Mucosa of gallbladder (tissue), 1 donor: ENCODE measurements around the gene MALL. TPM values are rescaled to one million over a fixed set of nuclear protein-coding genes. Genes with fewer than 3 reads are reported as not detected.
"Not testable (repeated sequence)": the region's sequence is repeated elsewhere in the genome, so short reads cannot be mapped to it uniquely, and the experiment has no call there.

Experiments
- DNase-seq: peaks from one replicate; pipeline ENCODE4 v3.0.0-alpha.2; 2020; ENCODE audit warnings: low spot score
- total RNA-seq: library from RNA; stranded (reverse); gene quantifications from one replicate; pipeline ENCODE4 v1.2.1, GENCODE V29; 2021
- donor health status: DM: no; HTN: no; CAD: no.

Gene MALL
- total RNA-seq, 1 donor from 2014 or later = 43.7 TPM

DNA sequence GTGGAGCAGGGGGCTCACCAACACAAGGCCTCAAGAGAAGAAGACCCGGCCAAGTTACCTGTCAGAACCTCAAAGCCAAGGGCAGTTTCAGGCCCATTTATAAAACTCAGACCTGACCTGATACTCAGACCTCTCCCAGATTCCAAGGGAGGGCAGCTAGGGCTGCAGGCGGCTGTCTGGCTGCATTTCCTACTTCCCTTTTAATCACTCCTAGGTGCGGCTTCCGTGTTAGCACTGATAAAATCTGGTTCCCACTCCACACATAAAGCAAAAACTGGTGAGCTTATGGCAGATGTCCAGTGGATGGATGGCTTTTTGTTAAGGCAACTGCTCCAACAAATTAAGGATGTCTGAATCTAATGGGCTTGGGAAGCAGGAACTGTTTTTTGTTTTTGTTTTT, 63.5 kb downstream of the MALL start:
- not testable (repeated sequence) for DNase-seq

DNA sequence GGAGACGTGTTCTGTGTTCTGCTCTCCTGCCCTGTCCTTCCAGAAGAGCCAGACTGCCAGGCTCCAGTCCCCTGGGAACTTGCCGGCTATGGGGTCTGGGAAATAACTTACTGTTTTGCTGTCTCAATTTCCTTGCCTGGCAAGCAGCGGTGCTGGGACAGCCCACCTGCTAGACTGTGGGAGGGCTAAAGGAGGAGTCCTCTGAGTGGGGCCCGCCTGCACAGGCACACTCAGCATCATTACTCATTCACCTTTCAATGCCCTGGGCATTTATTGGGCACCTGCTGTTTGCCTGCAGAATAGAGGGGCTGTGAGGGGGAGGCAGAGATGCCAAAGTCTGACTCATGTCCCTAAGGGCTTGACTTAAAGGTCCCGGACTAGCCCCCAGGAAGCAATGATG, 65.4 kb downstream of the MALL start:
- not testable (repeated sequence) for DNase-seq

DNA sequence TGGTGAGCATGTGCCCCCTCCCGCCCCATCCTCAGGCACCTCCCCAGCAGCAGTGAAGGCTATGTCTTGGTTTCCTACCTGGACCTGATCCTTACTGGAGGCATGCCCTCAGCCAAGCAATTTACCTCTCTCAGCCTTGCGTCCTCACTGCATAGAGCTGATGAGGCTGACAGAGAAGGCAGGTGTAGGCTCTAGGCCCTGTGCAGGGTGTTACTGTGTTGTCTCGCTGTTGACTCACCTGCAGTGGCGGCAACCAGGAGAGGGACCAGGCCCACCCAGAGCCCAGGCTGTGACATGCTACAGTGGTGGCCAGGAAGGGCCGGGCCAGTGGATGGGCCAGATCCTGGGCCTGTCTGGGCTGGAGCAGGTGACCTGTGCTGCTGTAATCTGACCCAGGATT, 65.9 kb downstream of the MALL start:
- not testable (repeated sequence) for DNase-seq

DNA sequence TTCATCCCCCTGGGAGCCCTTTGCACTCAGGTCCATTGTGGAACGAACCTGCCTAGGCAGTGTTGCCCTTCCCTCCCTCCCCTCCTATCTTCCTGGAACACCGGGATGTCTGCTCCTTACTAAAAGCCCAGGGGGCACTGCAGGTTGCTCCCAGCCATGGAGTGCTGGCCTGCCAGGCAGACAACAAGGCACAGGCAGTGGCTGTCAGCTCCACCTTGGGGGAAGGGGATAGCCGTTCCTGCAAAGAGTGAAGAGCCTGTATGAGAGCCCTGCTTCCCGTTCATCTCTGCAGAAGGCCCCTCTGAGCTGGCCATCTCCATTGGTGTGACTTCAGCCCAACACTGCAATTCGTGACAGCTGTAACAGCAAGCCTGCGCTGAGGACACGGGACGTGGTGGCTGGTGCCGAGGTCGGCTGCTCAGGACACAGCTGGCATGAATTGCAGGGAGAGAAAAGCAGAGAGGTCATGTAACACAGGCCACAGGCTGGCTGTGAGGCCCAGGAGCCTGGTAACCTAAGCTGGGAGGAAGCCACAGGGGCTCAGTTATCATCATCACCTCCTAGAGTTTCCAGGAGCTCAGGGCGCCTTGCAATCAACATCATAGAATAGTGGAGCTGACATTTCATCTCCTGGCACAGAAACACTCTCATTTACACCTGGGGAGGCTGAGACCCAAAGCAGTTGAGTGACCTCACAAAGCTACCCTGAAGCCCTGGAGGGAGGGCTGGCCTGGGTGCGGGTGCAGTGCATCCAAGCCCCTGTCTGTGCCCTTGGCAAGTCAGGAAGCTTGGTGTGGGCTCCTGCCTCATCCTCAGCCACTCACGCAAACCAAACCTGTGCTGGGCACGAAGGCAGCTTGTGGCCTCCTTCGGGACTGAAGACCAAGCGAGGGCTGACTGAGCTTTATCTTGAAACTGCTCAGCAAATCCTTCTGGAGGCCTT, 67.1 kb downstream of the MALL start:
- DNase-seq = peak; percentile 8

DNA sequence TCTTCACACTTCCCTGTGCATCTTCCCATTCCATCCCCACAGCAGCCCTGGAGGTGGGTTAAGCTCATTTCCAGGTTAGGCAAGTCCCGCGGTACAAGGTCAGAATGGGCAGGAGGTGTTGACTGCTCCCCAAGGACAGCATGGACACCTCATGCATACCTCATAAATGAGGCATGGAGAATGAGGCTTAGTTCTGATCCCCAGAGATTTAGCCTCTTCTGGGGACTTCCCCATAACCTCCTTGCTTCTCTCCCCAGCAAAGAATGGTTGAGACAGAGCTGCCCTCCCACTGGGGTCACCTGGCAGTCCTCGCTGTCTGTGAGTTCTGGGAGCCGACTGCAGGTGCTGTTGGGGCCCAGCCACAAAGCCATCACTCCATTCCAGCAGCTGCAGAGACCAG, 68.4 kb downstream of the MALL start:
- DNase-seq = not testable (repeated sequence)

DNA sequence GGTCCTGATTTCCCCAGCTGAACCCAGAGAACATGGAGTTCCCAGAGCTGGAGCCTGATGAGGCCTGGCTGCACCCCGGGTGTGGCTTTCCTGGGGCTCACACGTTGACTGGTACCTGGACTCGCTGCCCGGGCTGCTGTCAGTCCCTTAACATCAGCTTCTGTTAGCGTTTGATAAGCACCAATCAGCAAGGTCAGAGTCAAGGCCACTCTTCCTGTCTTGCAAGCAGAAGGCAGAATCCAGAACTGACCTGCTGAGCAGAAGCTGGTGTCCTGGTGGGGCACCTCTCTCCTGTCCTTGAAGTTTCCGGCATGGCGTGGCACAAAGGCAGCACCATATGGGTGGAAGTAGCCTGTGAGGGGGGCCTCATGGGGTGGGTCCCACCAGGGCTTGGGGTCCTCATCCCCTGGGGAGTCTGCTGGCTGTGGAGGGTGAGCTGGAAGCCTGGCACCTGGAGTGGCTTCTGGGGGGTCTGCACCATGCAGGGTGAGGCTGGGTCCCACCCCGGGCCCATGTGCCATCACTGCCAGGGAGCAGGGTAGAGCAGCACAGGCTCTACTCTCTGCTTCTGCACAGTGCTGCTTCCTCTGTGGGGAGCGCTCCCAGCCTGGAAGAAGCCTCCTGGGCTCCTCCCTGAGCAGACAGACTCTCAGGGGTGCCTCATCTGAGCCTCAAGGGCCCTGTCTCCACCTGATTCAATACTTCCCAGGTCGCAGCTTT, 73.5 kb downstream of the MALL start:
- DNase-seq = not testable (repeated sequence)

DNA sequence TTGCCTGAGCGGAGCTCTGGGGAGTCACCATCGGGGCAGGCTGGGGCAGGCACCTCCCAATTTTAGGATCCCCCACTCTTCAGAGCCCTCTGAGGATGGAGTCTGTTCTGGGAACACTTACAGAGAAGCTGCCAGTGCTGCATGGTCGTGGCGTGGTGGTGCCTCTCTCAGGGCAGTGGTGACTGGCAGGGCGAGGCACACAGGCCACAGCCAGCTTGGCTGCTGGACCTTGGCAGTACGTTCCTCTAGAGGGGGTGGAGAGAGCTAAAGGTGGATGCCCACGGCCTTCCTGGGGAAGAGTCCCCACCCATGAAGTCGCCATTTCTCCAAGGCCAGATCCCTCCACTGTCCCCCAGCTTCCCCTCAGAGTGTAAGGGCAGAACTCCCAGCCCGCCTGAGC, 78.3 kb downstream of the MALL start:
- not testable (repeated sequence) for DNase-seq

DNA sequence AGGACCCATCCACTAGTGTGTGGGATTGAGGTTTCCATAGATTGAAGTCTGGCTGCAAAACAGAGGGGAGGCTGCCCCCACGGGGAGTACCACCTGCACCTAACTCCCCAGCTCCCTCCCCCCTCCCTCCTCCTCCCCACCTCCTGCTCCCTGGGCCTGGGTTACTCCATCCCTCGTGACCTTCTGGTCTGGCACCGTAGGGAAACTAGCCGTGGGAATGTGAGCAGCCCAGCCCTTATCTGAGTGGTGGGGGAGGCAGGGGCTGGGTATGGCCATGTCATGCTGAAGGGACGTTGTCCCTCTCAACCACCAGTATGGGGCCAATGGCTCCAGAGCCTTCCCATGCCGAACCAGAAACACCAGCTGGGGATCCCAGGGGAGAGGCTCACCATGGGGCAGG, 80.2 kb downstream of the MALL start:
- DNase-seq = not testable (repeated sequence)

DNA sequence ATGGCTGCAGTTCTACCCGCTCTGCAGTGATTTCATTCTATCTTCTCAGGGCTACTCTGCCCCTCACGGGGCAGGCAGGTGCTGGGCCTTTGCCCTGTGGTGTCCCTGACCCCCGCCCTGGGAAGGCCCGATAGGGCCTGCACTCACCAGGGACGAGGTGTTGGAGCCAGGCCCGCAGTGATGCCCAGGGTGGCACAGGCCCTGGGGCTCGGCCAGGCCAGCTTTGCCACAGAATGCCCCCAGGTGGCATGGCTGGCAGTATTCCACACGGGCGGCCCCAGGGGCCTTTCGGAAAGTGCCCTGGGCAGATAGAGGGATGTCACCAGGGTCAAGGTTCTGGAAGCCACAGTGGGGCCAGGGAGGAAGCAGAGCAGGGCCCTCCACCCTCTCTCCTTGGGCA, 80.7 kb downstream of the MALL start:
- DNase-seq = peak; percentile 9

Other genes with a start within 250 kb of the MALL start
- 3.1 TPM for gene LIMS3, start 217.1 kb downstream of the MALL start, total RNA-seq
- 8.6 TPM for gene NPHP1, start 89.2 kb upstream of the MALL start, total RNA-seq
- 60.0 TPM for gene MTLN, start 96.7 kb upstream of the MALL start, total RNA-seq